Keratinocyte (primary cell): ENCODE measurements around the gene CEP164. TPM values are rescaled to one million over a fixed set of nuclear protein-coding genes. Genes with fewer than 3 reads are reported as not detected.

Source experiments
- DNase-seq: peaks from one replicate; pipeline ENCODE4 v3.0.0-alpha.2; 2011; ENCODE audit warnings: low read depth, missing footprints, low spot score
- FAIRE-seq: peaks from 2 replicates; lab custom pipeline; 2011; peaks lifted over from hg19 to GRCh38; lab: Jason Lieb, UNC
- H2AFZ ChIP-seq: 2 replicates; pipeline ENCODE4 v1.6.0; 2012; ENCODE audit warnings: low read length, control low read depth, inconsistent platforms; ENCODE audit not compliant: control insufficient read depth
- H3K27ac ChIP-seq: 2 replicates; pipeline ENCODE4 v1.5.1; 2011; ENCODE audit warnings: low read length; ENCODE audit not compliant: control insufficient read depth, insufficient read depth
- H3K27me3 ChIP-seq: 3 replicates; pipeline ENCODE4 v1.6.0; 2011; ENCODE audit warnings: low read length; ENCODE audit not compliant: control insufficient read depth, insufficient read depth; ENCODE audit errors: extremely low read depth
- H3K36me3 ChIP-seq, 2 experiments: 2 replicates in 1 of 2; 3 replicates in 1 of 2; pipeline ENCODE4 v1.5.1; 2011; ENCODE audit warnings: low read length in 2 of 2, mild to moderate bottlenecking in 1 of 2; ENCODE audit not compliant: control insufficient read depth in 2 of 2, insufficient read depth in 2 of 2; ENCODE audit errors: extremely low read depth in 1 of 2
- H3K4me1 ChIP-seq: 3 replicates; pipeline ENCODE4 v1.5.1; 2011; ENCODE audit warnings: low read length; ENCODE audit not compliant: control insufficient read depth, insufficient read depth; ENCODE audit errors: extremely low read depth
- H3K4me2 ChIP-seq: 3 replicates; pipeline ENCODE4 v1.6.0; 2011; ENCODE audit warnings: low read depth, low read length; ENCODE audit not compliant: control insufficient read depth, insufficient read depth; ENCODE audit errors: extremely low read depth
- H3K4me3 ChIP-seq, 3 experiments: fragments of 200-600 bp in 1 of 3; sonication (generic) in 1 of 3; 2 replicates in 2 of 3; 3 replicates in 1 of 3; pipeline ENCODE4 v1.5.1; 2011 to 2016; ENCODE audit warnings: low read length in 3 of 3, mild to moderate bottlenecking in 3 of 3, control low read depth in 2 of 3, inconsistent platforms in 1 of 3, low read depth in 1 of 3, mixed read lengths in 1 of 3, mixed run types in 1 of 3, moderate library complexity in 1 of 3; ENCODE audit not compliant: control insufficient read depth in 2 of 3, insufficient read depth in 2 of 3; ENCODE audit errors: extremely low read depth in 1 of 3
- H3K79me2 ChIP-seq: 2 replicates; pipeline ENCODE4 v1.6.0; 2012; ENCODE audit warnings: low read length; ENCODE audit not compliant: control insufficient read depth, insufficient read depth
- H3K9ac ChIP-seq: 3 replicates; pipeline ENCODE4 v1.6.0; 2011; ENCODE audit warnings: low read length; ENCODE audit not compliant: control insufficient read depth, insufficient read depth; ENCODE audit errors: extremely low read depth
- H3K9me1 ChIP-seq: 3 replicates; pipeline ENCODE4 v1.6.0; 2011; ENCODE audit warnings: low read length; ENCODE audit not compliant: control insufficient read depth, insufficient read depth; ENCODE audit errors: extremely low read depth
- H3K9me3 ChIP-seq: 2 replicates; pipeline ENCODE4 v1.5.1; 2012; ENCODE audit warnings: low read depth, low read length; ENCODE audit not compliant: control insufficient read depth
- H4K20me1 ChIP-seq: 3 replicates; pipeline ENCODE4 v1.6.0; 2011; ENCODE audit warnings: low read length; ENCODE audit not compliant: control insufficient read depth, insufficient read depth; ENCODE audit errors: extremely low read depth
- CTCF ChIP-seq, 3 experiments: IDR thresholded peaks in 1 of 3; conservative IDR thresholded peaks in 1 of 3; optimal IDR thresholded peaks in 1 of 3; 2 replicates in 2 of 3; 3 replicates in 1 of 3; pipeline versions ENCODE3 to v1.5.1; 2011; ENCODE audit warnings: low read length in 3 of 3, mild to moderate bottlenecking in 3 of 3, moderate library complexity in 2 of 3, control low read depth in 1 of 3, inconsistent platforms in 1 of 3; ENCODE audit not compliant: insufficient read depth in 2 of 3; ENCODE audit errors: extremely low read depth in 1 of 3
- EZH2 ChIP-seq: IDR thresholded peaks from one replicate; pipeline ENCODE4 v1.6.1; 2012; ENCODE audit warnings: inconsistent platforms, mild to moderate bottlenecking, low read length, moderate library complexity
- dilution Hi-C: fragments of 300-500 bp; cut with MboI; formaldehyde crosslinking; loops from one replicate; pipeline ENCODE4 v1.7.0; 2020; ENCODE audit warnings: low sequenced_read_pairs; ENCODE audit not compliant: extremely low pct_ligation_motif_present
- polyA plus RNA-seq, 5 experiments: library from polyadenylated mRNA; depleted of rRNA in 3 of 5; stranded (reverse) in 3 of 5; stranded (forward) in 1 of 5; unstranded in 1 of 5; fragments of >200 nt; gene quantifications; 1 replicate in 1 of 5; 2 replicates in 3 of 5; 3 replicates in 1 of 5; pipeline versions ENCODE4 v1.2.1 to v1.2.3, GENCODE V29; 2011 to 2012; ENCODE audit warnings: missing spikeins in 2 of 5, low read depth in 1 of 5, low replicate concordance in 1 of 5

The CEP164 gene
- polyA plus RNA-seq, 1 donor (not counting 4 experiments of a cell fraction or from before 2014, with no cell fraction given): 15.1 TPM

- Histone ChIP-seq H3K9ac (no peak overlapping the region), H3K79me2 (no peaks in the 10 kb centered on the region), H2AFZ (no peak overlapping the region), H3K9me3 (no peaks in the 10 kb centered on the region), H3K4me2 (no peak overlapping the region), H3K4me3 (no peak overlapping the region), H3K27me3 (no peaks in the 10 kb centered on the region), H3K36me3 (peaks cover 4 to 5% of the 10 kb centered on the region in 2 experiments), H3K9me1 (no peaks in the 10 kb centered on the region), H4K20me1 (peaks cover 2% of the 10 kb centered on the region), H3K4me1 (peaks cover 17% of the 10 kb centered on the region), H3K27ac (no peak overlapping the region)
- TF ChIP-seq EZH2 (no peak), CTCF (optimal IDR thresholded peaks at IDR 0.05 in 1 of 3, IDR thresholded peaks at IDR 0.05 in 1 of 3, conservative IDR thresholded peaks at IDR 0.05 in 1 of 3; ENCODE audit: extremely low read depth in 1 of 3, insufficient read depth in 2 of 3, low read length in 3 of 3) (no peak)
- DNase-seq (no peak), FAIRE-seq (no peak)
- dilution Hi-C loops: no loop called here
Observed at GRCh38 chr11:117279711-117280376, 47.8 kb upstream of the CEP164 start.

GRCh38 chr11:117281159-117281558 lies 46.5 kb upstream of the CEP164 start:
- Histone ChIP-seq H4K20me1 (peaks cover 2% of the 10 kb centered on the region), H2AFZ (peak overlapping the region; percentile 20), H3K27me3 (no peaks in the 10 kb centered on the region), H3K36me3 (peaks cover 5 to 10% of the 10 kb centered on the region in 2 experiments), H3K9me3 (no peaks in the 10 kb centered on the region), H3K27ac (peak overlapping the region; percentile 70), H3K4me3 (peak overlapping the region in 1 of 3 experiments; percentile 11), H3K4me1 (peaks cover 17% of the 10 kb centered on the region), H3K4me2 (peak overlapping the region; percentile 69), H3K9me1 (no peaks in the 10 kb centered on the region), H3K79me2 (no peaks in the 10 kb centered on the region), H3K9ac (no peak overlapping the region)
- DNase-seq (peak; percentile 56), FAIRE-seq (peak; percentile 88)
- TF ChIP-seq CTCF (optimal IDR thresholded peaks at IDR 0.05 in 1 of 3, IDR thresholded peaks at IDR 0.05 in 1 of 3, conservative IDR thresholded peaks at IDR 0.05 in 1 of 3; ENCODE audit: extremely low read depth in 1 of 3, insufficient read depth in 2 of 3, low read length in 3 of 3) (no peak), EZH2 (no peak)
- dilution Hi-C loops: no loop called here
